ENCODE results near the gene SMARCAL1. TPM values are rescaled to one million over a fixed set of nuclear protein-coding genes. Genes with fewer than 3 reads are reported as not detected.

SMARCAL1 gene
- total RNA-seq, 1 donor from 2014 or later = 19.0 TPM

DNA sequence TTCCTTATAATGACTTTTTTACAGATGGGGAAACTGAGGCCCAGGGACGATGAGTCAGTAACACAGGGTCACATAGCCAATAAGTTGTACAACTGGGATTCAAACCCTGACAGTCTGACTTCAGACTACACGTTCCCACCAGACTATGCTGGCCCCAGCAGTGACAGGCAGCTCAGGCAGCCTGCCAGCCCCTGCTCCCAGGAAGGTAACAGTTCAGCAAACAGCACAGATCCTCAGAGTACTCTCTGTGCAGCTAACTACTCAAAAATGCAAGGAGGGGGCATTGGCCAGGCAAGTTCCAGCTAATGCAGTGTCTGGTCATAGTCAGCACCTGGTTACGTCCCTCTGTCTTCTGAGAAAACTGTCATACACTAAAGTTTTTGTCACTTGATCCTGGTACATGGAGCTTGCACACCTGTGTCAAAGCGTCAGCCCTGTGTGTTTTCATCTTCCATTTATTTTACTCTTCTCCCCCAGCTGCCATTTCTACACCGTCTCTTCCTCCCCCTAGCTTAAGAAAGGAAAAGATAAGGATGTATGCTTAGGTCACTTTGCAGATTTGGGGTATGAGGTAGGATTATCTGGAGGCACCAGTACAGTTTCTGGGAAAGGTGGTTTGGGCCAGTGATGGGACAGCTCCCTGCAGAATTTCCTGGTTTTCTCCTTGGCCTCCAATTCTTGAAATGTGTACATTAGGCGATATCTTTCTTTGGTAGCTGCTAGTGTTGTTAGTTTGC is 4.5 kb downstream of the SMARCAL1 start:
- intact Hi-C loops (cut with DNase I) = no loop called here
- Histone ChIP-seq H3K27ac (no peak overlapping the region), H3K9me3 (no peaks in the 10 kb centered on the region), H3K4me3 (no peak overlapping the region), H3K27me3 (ENCODE audit: low read depth) (no peaks in the 10 kb centered on the region), H3K36me3 (peaks cover 53% of the 10 kb centered on the region), H3K4me1 (peaks cover 10% of the 10 kb centered on the region)
- TF ChIP-seq, protein P1, sequence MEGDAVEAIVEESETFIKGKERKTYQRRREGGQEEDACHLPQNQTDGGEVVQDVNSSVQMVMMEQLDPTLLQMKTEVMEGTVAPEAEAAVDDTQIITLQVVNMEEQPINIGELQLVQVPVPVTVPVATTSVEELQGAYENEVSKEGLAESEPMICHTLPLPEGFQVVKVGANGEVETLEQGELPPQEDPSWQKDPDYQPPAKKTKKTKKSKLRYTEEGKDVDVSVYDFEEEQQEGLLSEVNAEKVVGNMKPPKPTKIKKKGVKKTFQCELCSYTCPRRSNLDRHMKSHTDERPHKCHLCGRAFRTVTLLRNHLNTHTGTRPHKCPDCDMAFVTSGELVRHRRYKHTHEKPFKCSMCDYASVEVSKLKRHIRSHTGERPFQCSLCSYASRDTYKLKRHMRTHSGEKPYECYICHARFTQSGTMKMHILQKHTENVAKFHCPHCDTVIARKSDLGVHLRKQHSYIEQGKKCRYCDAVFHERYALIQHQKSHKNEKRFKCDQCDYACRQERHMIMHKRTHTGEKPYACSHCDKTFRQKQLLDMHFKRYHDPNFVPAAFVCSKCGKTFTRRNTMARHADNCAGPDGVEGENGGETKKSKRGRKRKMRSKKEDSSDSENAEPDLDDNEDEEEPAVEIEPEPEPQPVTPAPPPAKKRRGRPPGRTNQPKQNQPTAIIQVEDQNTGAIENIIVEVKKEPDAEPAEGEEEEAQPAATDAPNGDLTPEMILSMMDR (IDR thresholded peaks at IDR 0.05) = no peak
- DNase-seq (no peak), ATAC-seq (no peak)

DNA sequence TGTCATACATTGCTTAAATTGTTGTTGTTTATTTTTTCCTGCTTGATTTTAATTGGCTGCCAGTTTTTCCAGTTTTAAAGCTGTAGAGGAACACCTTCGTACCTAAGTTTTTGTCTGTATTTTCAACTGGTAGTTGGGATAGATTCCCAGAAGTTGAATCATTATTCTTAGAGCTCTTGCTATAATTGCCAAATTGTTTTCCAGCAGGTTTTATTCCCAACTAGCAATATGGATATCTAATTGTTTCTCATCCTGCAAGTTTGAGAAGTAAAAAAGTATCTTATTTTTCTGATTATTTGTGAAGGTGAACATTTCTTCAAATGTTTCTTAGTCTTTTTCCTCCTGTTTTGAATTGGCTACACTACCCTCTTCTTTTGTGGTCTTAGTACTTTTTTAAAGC is 6.7 kb downstream of the SMARCAL1 start:
- intact Hi-C loops (cut with DNase I) = no loop called here
- no peaks in the 10 kb centered on the region for H3K4me1 ChIP-seq
- H3K36me3 ChIP-seq = peaks cover 76% of the 10 kb centered on the region
- DNase-seq = no peak
- H3K27ac ChIP-seq = no peak overlapping the region
- H3K27me3 ChIP-seq (ENCODE audit: low read depth) = no peaks in the 10 kb centered on the region
- H3K9me3 ChIP-seq = no peaks in the 10 kb centered on the region
- TF ChIP-seq, protein P1 (IDR thresholded peaks at IDR 0.05) = no peak
- no peak overlapping the region for H3K4me3 ChIP-seq
- no peak for ATAC-seq

DNA sequence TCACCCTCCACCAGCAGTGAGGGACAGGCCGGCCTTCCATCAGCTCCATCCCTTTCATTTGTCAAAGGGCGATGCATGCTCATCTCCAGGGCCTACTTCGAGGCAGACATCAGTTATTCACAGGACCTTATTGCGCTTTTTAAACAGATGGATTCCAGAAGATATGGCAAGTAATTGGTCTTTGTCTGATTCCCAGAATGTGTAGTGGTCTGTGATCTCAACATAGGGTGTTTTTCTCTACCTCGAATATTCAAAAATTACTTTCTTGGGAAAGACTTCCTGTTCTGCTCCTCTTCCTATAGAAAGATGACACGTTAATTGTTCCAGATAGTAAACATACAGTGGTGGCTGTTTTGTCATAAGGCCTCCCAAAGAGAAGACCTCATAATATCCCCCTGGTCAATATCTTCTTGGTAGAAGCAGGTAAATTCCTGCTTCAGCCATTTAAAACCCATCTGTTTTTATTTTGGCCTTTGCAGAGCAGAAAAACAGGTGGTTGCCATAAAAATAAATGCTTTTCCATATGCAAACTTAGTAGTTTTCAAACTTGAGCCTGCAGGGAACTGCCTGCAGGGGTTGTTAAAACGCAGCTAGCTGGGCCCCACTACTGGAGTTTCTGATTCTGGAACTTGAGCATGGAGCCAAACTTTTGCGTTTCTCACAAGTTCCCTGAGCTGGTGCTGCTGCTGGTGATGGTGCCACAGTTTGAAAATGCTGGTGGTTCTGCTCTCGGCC is 8.2 kb downstream of the SMARCAL1 start:
- Histone ChIP-seq H3K27me3 (ENCODE audit: low read depth) (no peaks in the 10 kb centered on the region), H3K4me1 (no peaks in the 10 kb centered on the region), H3K36me3 (peaks cover 82% of the 10 kb centered on the region), H3K4me3 (no peak overlapping the region), H3K9me3 (no peaks in the 10 kb centered on the region), H3K27ac (no peak overlapping the region)
- ATAC-seq (no peak), DNase-seq (no peak)
- intact Hi-C loops (cut with DNase I) = no loop called here
- TF ChIP-seq, protein P1 (IDR thresholded peaks at IDR 0.05) = no peak

DNA sequence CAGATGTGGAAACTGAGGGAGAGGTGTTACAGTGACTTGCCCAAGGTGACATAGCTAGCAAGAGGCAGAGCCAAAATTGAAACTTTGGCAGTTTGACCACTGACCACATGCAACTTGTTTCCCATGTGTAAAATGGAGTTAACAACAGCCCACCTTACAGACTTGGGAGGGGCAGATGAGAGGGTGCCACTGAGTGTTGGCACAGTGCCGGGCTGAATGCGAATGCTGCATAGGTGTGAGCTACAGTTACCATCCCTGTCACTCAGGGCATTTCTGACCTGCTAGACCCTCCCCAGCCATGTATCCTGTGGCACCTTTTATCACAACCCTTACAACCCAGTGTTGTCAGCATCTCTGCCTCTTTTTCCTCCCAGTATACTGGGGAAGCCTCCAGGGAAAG is 10.8 kb downstream of the SMARCAL1 start:
- Histone ChIP-seq H3K36me3 (peaks cover 83% of the 10 kb centered on the region), H3K4me3 (no peak overlapping the region), H3K27me3 (ENCODE audit: low read depth) (no peaks in the 10 kb centered on the region), H3K9me3 (no peaks in the 10 kb centered on the region), H3K27ac (no peak overlapping the region), H3K4me1 (no peaks in the 10 kb centered on the region)
- no peak for DNase-seq
- TF ChIP-seq, protein P1 (IDR thresholded peaks at IDR 0.05) = no peak
- intact Hi-C loops (cut with DNase I) = no loop called here
- ATAC-seq = no peak

DNA sequence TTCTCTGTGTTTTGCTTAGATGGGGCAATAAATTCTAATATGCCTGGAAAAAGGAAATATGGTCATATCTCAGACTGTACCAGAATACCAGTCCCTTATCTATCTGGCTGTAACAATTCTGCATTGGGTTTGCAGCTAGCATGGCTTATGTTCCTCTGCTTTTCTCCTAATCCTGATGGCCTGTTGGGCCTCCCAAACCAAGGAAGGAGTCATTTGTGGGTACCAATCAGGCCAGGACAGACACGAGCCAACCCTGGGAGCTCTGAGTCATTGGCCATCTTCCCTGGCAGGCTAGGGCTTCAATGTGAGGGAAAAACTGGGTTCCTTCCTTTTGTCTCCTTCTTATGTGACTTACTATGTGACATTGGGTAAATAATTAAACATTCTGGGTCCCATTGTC is 12.0 kb downstream of the SMARCAL1 start:
- intact Hi-C loops (cut with DNase I) = no loop called here
- Histone ChIP-seq H3K36me3 (peaks cover 94% of the 10 kb centered on the region), H3K27me3 (ENCODE audit: low read depth) (no peaks in the 10 kb centered on the region), H3K9me3 (no peaks in the 10 kb centered on the region), H3K4me1 (no peaks in the 10 kb centered on the region), H3K4me3 (no peak overlapping the region), H3K27ac (no peak overlapping the region)
- ATAC-seq (no peak), DNase-seq (no peak)
- TF ChIP-seq, protein P1 (IDR thresholded peaks at IDR 0.05) = no peak

Data from lower lobe of right lung (tissue), 2 donors.